ENCODE results near the gene CEBPA. TPM values are rescaled to one million over a fixed set of nuclear protein-coding genes. Genes with fewer than 3 reads are reported as not detected.

The CEBPA gene
- total RNA-seq, 4 donors from 2014 or later, result 5.1 to 15.9 (median 8.9) TPM

DNA sequence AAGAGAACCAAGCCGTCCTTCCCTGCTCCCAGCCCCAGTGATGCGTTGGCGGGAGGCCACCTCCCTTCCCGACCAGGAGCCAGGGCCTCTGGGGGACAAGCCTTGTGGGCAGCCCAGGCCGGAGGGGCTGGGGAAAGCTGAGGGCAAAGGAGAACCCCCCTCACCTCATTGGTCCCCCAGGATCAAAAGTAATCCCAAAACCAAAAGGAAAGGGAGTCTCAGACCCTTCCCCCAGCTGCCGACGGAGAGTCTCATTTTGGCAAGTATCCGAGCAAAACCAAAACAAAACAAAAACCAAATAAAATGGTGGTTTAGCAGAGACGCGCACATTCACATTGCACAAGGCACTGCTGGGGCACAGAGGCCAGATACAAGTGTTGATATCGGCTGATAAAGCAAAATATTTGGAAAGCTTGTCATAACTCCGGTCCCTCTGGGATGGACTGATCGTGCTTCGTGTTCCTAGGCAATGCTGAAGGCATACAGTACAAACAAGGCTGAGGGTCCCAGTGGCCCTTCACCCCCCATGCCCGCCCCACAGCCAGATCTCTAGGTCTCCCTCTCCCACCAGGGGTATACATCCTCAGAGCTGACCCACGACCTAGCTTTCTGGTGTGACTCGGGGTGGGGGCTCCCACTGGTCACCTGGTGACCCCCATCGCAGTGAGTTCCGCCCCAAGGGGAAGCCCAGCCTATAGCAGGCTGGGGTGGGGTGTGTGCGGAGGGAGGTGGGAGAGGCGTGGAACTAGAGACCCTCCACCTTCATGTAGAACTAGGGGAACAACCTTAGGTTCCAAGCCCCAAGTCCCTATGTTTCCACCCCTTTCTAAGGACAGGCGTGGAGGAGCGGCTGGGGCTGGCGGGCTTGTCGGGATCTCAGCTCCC is 2.1 kb downstream of the CEBPA start:
- intact Hi-C loops (cut with DNase I), result loop anchor here (5.0 to 10.0 kb wide), 3 partner anchors 63 to 123 kb away; no protein-coding TSS in a partner anchor
- TF ChIP-seq, protein P1, sequence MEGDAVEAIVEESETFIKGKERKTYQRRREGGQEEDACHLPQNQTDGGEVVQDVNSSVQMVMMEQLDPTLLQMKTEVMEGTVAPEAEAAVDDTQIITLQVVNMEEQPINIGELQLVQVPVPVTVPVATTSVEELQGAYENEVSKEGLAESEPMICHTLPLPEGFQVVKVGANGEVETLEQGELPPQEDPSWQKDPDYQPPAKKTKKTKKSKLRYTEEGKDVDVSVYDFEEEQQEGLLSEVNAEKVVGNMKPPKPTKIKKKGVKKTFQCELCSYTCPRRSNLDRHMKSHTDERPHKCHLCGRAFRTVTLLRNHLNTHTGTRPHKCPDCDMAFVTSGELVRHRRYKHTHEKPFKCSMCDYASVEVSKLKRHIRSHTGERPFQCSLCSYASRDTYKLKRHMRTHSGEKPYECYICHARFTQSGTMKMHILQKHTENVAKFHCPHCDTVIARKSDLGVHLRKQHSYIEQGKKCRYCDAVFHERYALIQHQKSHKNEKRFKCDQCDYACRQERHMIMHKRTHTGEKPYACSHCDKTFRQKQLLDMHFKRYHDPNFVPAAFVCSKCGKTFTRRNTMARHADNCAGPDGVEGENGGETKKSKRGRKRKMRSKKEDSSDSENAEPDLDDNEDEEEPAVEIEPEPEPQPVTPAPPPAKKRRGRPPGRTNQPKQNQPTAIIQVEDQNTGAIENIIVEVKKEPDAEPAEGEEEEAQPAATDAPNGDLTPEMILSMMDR (IDR thresholded peaks at IDR 0.05), result no peak
- TF ChIP-seq EP300 (IDR thresholded peaks at IDR 0.05), result no peak
- TF ChIP-seq POLR2AphosphoS5 (IDR thresholded peaks at IDR 0.05), result no peak
- no peak for TF ChIP-seq POLR2A (IDR thresholded peaks at IDR 0.05; ENCODE audit: low read depth)
- Histone ChIP-seq H3K27ac (replicated peaks in 1 of 4) (peak overlapping the region in 1 of 4 donors; percentile 20), H3K4me3 (peak overlapping the region; percentile 74 to 89 (median 80)), H3K27me3 (peaks cover 0 to 31% (median 0%) of the 10 kb centered on the region in 4 donors), H3K4me1 (peaks cover 13 to 59% (median 46%) of the 10 kb centered on the region in 4 donors), H3K36me3 (no peaks in the 10 kb centered on the region), H3K9me3 (no peaks in the 10 kb centered on the region)
- 55% methylated on average over 21 of the region's 25 CpGs for WGBS
- no peak for DNase-seq (ENCODE audit: extremely low spot score)

DNA sequence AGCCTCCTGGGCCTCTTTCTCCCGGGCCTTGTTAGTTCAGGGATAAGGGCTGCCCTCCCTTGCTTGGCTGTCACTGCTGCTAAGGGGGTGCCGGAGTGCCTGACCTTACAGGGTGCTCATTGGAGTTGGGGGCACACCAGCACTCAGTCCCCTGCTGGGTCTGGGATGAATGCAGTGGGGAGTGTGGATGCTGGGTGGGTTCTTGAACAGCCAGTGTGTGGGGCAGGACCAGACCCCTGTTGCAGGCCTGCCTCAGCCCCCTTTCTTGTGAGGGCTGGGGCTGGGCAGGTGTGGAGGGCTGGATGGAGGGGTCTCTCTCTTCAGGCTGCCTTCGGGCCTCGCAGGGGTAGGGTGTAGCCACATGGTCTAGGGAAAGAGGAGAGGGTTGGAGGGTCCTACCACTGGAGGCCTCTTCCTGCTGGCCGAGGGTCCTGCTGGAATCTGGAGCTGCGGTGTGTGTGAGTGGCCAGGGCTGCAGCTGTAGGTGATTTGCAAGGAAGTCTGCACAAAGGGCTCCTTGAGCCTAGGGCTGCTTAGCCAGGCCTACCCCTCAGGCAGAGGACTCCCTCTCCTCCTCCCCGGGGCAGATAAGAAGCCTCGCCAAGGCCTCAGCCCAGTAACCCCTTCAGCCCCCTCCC is 3.2 kb downstream of the CEBPA start:
- intact Hi-C loops (cut with DNase I), result no loop called here
- WGBS, result 70% methylated on average over 8 of the region's 8 CpGs
- peaks cover 12 to 51% (median 37%) of the 10 kb centered on the region in 4 donors for H3K4me1 ChIP-seq
- no peak overlapping the region for H3K4me3 ChIP-seq
- H3K27me3 ChIP-seq, result peaks cover 0 to 31% (median 0%) of the 10 kb centered on the region in 4 donors
- no peaks in the 10 kb centered on the region for H3K9me3 ChIP-seq
- H3K27ac ChIP-seq (replicated peaks in 1 of 4), result no peak overlapping the region
- no peak for TF ChIP-seq POLR2AphosphoS5 (IDR thresholded peaks at IDR 0.05)
- no peak for TF ChIP-seq POLR2A (IDR thresholded peaks at IDR 0.05; ENCODE audit: low read depth)
- TF ChIP-seq EP300 (IDR thresholded peaks at IDR 0.05), result no peak
- TF ChIP-seq, protein P1 (IDR thresholded peaks at IDR 0.05), result no peak
- no peaks in the 10 kb centered on the region for H3K36me3 ChIP-seq
- DNase-seq (ENCODE audit: extremely low spot score), result no peak

DNA sequence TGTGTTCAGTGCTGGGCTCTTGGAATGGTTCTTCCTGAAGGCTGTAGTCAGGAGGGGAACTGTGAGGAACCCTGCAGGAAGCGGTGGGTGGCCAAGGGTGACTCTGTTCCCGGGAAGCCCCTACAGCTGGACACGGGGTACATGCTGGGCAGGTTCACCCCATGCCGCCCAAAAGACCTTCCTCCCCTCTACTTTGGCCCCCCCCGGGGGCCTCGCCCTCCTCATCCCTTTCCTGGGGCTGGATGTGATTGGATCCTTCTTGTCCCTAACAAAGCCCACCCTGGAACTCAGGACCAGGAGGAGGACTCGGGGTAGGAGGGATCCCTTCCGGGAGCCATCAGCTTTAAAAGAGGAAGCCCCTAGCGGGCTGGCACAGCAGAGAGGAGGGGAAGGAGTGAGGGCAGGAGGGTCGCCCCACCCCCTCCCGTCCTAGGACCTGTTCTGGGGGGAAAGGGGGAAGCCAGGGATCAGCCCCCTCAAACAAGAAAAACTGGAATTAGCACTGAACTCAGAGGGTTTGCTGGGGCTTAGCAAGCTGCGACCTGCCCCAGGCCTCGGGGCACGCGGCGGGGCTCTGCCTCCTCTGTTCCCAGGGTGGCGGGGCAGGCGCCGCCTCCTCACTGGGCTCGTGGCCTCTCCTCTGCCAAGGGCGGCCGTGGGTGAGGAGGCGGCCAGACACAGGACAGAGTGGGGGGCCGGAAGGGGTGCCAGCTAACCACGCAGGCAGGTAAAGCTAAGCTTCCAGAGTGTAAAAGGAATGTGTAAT is 4.0 kb downstream of the CEBPA start:
- 84% methylated on average over 24 of the region's 25 CpGs for WGBS
- Histone ChIP-seq H3K4me1 (peaks cover 4 to 50% (median 36%) of the 10 kb centered on the region in 4 donors), H3K27ac (replicated peaks in 1 of 4) (no peak overlapping the region), H3K4me3 (no peak overlapping the region), H3K9me3 (no peaks in the 10 kb centered on the region), H3K27me3 (peaks cover 0 to 31% (median 0%) of the 10 kb centered on the region in 4 donors), H3K36me3 (no peaks in the 10 kb centered on the region)
- no peak for DNase-seq (ENCODE audit: extremely low spot score)
- intact Hi-C loops (cut with DNase I), result no loop called here
- TF ChIP-seq POLR2A (IDR thresholded peaks at IDR 0.05; ENCODE audit: low read depth), result no peak
- TF ChIP-seq, protein P1 (IDR thresholded peaks at IDR 0.05), result no peak
- TF ChIP-seq POLR2AphosphoS5 (IDR thresholded peaks at IDR 0.05), result no peak
- no peak for TF ChIP-seq EP300 (IDR thresholded peaks at IDR 0.05)

- H3K27ac ChIP-seq (replicated peaks in 1 of 4), result no peak overlapping the region
- no peak overlapping the region for H3K4me3 ChIP-seq
- TF ChIP-seq POLR2A (IDR thresholded peaks at IDR 0.05; ENCODE audit: low read depth), result no peak
- TF ChIP-seq, protein P1 (IDR thresholded peaks at IDR 0.05), result no peak
- no peak for TF ChIP-seq EP300 (IDR thresholded peaks at IDR 0.05)
- TF ChIP-seq POLR2AphosphoS5 (IDR thresholded peaks at IDR 0.05), result no peak
- no peaks in the 10 kb centered on the region for H3K36me3 ChIP-seq
- H3K27me3 ChIP-seq, result peaks cover 0 to 31% (median 2%) of the 10 kb centered on the region in 4 donors
- intact Hi-C loops (cut with DNase I), result no loop called here
- WGBS, result 91% methylated on average over 10 of the region's 11 CpGs
- no peak for DNase-seq (ENCODE audit: extremely low spot score)
- peaks cover 4 to 51% (median 43%) of the 10 kb centered on the region in 4 donors for H3K4me1 ChIP-seq
- H3K9me3 ChIP-seq, result no peaks in the 10 kb centered on the region
These were observed 4.8 kb downstream of the CEBPA start for GRCh38 chr19:33297401-33298145.

All from esophagus muscularis mucosa (tissue), 4 donors.